HuH-7.5 (cell line): Measurements from ENCODE around the gene PNPLA2.

Experiments used
- DNase-seq: peaks from one replicate; pipeline ENCODE4 v3.0.0; 2011; ENCODE audit warnings: low spot score

PNPLA2 gene, protein sequence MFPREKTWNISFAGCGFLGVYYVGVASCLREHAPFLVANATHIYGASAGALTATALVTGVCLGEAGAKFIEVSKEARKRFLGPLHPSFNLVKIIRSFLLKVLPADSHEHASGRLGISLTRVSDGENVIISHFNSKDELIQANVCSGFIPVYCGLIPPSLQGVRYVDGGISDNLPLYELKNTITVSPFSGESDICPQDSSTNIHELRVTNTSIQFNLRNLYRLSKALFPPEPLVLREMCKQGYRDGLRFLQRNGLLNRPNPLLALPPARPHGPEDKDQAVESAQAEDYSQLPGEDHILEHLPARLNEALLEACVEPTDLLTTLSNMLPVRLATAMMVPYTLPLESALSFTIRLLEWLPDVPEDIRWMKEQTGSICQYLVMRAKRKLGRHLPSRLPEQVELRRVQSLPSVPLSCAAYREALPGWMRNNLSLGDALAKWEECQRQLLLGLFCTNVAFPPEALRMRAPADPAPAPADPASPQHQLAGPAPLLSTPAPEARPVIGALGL

DNA sequence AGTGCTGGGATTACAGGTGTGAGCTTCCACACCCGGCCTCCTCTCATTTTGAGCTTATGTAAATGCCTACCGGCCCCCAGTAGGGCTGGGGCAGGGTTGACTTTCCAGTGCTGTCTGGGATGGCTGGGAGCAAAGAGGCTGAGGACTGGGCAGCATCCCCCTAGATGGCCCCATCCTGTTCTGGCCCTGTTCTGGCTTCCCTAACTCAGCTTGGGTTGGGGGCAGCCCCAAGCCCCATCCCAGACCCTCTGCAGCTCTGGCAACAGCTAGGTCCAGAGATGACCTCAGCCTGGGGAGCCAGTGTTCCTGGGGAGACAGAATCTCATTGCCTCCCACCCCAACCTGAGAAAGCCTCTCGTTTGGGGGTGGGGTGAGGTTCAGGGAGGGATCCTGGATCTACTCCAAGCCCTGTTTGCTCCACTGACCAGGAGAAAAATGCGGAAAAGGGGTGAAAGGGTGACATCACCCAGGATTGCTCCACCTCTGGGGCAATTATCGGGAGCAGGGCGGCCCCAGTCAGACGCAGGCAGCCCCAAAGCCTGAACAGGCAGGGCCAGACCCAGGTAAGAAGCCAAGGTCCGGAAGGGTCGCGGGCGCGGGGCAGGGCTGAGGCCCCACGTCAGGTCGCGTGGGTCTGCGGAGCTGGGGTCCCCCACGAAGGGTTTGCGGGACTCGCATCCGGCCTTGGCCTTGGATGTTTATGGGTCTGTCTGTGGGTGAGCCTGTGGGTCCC is at the start of gene PNPLA2:
Gene PNPLA2 (plus strand): TSS at position 519 of the 733 bp plus-strand sequence. CDS start 805 bp downstream, outside the sequence.
- DNase-seq: peak; percentile 41

DNA sequence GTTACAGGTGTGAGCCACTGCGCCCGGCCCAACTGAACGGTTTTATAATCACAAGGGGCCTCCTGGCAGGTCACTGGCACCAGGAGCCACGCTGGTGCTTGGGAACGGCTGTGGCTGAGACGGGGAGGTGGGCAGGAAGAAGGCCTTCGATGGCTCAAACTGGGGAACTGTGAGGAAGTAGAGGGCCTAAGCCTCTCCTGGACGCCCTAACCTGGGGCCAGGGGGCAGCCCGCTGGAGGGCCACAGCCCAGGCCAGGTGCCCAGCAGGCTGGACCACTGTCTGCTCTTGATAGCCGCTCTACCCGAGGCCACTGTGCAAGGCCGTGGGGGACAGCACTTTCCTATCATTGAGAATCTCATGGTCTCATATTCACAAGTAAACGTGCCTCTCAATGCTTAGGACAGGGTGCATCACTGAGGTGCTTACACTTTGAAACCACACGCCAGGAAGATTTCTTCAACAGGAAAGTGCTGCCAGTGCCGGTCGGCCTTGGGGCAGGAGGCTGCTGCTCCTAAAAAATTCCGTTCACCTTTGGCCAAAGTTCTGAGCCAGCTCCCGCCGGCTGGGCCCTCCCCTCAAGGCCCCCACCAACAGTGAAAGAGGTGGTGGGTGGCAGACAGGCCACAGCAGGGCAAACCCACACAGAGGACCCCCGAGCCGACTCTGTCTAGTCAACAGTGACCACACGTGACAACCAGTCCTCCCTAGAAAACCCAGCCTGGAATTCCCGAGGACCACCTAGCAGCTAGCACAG is 48.6 kb upstream of the PNPLA2 start:
- no peak for DNase-seq

DNA sequence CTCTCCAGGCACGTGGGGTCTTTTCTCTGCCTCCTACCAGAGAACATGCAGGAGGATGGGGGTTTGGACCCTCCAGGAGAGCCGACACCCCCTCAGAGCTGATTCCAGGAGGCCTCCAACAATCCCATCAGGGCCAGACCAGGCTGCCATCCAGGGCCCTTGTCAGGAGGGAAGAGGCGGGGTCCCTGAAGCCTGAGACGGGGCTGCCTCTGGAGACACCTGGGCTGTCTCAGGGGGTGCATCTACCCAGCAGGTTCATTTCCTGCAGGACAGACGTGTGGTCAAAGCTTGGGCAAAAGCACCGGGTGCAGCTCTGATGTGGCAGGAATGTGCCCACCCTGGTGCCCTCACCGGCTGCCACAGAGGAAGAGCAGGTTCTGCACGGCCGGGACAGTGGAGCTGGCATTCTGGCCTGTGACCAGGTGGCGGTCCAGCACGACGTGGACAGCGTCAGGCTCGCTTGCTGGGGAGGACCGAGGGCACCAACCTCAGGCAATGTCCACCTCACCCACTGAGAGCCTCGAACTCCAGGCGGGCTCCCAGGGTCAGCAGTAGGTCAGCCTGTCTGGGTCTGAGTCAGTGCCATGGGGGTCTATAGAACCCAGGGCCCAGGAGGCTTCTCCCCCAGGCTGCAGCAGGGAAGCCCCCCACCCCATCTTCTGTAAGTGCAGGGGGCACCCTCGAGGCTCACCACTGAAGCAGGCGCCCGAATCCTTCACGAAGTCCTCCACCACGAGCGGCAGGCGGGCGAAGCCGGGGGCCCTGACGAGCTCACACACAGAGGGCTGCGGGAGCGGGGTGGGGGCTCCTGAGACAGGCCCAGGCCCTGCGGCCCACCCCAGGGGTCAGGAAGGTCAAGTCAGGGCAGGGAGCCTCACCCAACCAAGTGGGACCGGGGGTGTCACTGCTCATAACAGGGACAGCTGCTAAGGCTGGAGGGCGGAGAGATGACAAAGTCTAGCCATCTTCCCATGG is 47.8 kb upstream of the PNPLA2 start:
- DNase-seq: no peak

DNA sequence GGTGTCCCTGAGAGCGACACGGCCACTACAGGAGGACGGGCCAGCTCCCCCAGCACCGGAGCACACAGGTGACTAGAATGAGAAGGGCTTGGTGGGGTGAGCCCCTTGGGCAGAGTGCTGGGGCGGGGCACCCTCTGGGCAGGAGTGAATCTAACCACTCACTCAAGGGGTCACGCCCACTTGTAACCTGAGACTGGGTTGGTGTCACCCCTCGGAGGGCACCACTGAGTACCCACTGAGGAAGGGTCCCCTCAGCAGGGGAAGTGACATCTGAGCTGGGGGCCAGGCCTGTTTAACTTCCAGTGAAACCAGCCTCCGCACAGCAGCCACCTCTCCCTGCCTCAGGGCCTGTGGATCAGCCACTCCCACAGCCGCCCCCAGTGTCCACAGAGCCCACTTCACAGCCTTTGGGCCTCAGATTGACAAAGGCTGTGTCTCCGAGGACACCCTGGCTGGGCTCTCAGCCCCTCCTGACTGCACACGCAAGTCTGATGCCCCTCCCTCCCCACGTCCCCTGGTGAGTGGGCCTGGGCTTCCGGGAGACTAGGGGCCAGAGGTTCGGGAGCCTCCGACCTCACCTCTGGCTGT is 47.0 kb upstream of the PNPLA2 start:
- no peak for DNase-seq

DNA sequence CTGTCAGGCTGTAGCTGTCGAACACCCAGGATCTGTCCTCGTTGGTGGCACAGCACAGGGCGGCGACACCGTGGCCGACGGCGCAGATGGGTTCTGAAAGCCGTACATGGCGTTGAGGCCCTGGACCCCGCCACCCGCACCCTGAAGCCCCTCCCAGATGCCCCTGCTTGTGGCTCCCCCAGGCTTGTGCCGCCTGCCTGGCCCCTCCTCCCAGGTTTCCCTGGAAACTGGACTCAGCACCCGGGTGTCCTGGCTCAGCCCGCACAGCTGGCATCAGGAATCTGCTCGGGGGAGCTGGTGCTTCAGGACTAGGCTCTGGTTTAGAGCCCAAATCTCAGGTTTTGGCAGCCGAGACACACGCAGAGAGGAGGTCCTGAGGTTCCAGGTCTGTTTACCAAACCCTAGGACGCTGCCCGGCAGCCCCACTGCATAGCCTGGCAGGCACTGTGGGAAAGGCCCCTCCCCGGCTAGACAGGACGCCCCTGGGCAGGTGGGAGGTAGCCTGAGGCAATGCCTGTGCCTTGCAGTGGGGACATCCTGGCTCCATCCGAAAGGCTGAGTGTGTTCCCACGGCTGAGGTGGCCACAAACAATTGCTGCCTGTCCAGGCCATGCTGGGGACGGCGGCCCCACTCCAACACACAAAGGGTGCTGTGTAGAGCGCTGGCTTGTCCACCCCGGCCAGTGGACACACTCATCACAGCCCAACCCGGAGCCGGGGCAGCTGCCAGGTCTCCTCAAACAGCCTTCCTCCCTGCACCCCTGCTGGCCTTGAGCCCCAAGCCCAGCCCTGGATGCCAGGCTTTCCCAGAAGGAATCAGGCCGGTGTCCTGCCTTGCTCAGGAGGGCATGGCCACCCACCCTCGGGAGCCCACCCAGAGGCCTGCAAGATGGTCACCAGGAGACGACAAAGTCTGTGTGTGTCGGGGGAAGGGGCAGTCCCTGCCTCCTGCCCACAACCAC is 46.0 kb upstream of the PNPLA2 start:
- DNase-seq: no peak

DNA sequence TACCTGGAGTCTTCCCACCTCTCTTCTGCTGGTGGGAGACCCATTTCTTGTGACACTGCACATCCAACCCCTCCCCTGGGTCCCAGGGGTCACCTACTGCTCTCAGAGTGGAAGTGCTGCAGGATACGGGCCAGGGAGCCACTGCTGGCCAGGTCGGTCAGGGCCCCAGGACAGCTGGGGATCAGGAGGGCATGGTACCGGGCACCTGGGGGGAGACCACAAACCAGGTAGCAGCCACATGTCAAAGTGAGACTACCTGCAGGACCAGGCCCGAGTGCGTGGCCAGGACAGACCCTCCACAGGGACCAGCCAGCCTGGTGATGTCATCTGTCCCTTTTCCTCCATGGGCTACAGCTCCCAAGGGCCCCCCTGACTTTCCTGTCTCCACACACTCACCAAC is 45.3 kb upstream of the PNPLA2 start:
- DNase-seq: no peak

DNA sequence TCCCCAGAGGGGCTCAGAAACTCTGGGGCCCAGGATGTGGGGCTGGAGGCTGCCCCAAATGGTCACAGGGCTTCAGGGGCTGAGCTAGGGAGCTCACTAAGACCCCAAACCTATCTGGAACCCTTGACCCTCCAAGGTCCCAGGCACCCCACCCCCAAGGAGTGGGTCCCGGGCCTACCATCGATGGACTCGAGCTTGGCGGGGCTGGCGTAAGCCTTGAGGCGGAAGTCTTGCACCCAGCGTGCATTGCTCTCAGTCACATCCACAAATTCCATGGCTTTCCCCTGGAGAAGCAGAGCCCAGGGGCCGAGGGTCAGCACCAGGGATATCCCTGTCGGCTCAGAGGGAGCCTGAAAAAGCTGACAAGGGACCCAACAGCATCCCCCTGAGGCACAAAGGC is 44.9 kb upstream of the PNPLA2 start:
- DNase-seq: no peak

DNA sequence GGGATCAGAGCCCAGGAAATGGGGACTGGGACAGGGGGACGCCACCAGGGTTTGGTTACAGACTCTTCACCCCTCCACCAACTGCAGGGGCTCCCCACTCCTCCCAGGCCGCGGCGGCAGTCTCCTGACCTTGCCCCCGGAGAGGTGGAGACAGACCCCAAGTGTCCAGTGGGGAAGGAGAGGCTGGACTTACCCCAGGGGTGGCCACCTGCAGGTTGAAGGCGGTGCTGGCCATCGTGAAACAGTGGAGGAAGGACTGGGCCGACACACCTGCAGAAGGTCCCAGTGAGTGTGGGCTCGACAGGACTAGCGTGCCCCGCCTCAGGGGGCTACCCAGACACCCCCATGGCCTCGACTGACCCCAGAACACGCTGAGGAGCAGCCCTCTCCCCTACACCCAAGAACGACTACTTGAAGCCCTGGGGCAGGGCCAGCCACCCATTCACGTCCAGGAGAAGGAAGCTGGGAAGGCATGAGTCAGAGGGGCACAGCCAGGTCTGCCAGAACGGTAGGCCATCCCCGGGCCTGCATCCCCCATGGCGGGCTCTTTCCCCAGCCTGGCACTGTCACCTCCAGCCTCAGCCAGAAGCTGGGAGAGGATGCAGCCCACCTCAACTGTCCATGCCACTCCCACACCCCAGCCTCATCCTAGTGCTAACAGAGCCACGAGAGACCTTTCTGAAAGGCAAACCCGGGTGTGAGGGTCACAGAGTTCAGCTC is 43.7 kb upstream of the PNPLA2 start:
- no peak for DNase-seq

DNA sequence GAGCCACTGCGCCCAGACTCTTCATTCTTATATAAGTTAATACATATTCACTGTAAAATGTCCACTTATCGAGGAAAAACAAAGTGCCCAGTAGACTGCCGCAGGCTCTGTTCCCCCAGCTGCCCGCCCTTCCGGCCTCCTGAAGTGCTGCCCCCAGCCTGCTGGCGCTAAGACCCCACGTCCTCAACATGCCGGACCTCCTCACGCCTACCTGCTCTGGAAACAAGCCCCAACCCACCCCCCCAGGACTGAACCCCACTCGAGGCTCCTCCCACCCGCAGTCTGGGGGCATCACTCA is 42.5 kb upstream of the PNPLA2 start:
- DNase-seq: no peak

DNA sequence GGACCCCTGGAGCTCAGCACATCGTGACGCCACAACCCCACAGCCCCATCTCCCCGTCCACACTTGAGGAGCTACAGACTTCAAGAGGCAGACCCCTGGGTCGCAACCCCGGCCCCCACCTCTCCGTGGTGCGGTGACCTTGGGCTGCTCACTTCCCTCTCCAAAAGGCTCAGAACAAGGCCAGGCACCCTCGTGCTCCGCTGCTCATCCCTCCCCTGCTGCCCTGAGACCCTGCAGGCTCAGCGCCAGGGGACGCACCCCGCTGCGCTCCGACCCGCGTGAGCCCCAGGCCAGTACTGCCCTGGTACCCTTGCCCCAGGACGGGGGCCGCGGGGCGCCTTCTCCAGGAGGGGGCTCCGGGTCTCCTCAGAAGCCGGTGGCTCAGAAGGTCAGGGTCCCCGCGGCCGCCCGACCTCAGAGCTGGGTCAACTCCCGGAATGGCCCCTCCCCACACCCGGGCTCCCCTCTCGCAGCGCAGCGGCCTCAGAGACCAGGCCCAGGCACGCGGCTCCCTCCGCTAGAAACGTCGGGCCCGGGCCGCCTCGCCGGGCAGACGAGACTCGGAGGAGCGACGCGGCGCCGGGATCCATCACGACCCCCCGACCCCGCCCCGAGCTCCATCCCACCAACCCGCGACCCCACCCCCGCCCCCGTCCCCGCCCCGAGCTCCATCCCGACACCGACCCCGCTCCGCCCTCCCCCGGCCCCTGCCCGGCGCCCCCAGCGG is 42.0 kb upstream of the PNPLA2 start:
- DNase-seq: peak; percentile 86

DNA sequence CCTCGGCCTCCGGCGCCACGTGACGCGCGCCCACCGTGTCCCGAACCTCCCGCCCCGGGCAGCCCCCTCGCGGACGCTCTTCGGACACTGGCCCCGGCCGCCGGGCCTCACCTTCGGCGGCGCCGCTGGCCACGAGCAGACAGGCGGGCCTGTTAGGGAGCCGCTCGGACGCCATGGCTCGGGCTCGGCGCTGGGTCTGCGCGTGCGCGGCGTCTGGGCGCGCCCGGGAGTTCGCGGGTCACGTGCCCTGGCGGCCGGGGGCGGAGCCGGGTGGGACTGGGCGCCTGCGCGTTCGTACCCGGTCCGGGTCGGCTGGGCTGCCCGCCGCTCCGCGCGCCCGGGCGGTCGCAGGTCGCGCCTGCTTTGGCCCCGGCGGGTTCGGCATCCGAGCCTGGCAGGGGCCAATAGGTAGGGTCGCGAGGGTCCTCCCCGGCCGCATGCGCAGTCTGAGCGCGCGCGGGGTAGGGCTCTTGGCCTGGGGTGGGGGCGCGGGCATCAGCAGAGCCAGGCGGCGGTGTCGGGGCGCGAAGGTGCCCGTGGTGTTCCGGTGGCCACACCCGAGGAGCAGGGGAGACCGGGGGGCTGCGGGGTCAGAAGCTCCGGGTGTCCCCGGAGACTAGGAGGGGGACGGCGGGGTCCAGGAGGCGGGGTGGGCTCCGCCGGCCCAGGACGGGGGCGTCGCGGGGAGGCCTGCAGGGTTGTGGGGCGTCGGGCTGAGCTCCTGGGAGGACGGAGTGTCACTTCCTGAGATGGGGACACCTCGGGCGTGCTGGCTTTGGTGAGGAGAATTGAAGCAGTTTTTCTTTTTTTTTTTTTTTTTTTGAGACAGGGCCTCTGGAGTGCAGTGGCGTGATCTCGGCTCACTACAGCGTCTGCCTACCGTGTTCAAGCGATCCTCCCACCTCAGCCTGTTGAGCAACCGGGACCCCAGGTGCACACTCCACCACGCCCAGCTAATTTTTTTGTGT is 41.1 kb upstream of the PNPLA2 start, which contains the start of gene GATD1:
Gene GATD1 (minus strand): TSS at position 200 of the 968 bp plus-strand sequence. CDS start 25 bp downstream, at position 175.
- peak; percentile 99 for DNase-seq

DNA sequence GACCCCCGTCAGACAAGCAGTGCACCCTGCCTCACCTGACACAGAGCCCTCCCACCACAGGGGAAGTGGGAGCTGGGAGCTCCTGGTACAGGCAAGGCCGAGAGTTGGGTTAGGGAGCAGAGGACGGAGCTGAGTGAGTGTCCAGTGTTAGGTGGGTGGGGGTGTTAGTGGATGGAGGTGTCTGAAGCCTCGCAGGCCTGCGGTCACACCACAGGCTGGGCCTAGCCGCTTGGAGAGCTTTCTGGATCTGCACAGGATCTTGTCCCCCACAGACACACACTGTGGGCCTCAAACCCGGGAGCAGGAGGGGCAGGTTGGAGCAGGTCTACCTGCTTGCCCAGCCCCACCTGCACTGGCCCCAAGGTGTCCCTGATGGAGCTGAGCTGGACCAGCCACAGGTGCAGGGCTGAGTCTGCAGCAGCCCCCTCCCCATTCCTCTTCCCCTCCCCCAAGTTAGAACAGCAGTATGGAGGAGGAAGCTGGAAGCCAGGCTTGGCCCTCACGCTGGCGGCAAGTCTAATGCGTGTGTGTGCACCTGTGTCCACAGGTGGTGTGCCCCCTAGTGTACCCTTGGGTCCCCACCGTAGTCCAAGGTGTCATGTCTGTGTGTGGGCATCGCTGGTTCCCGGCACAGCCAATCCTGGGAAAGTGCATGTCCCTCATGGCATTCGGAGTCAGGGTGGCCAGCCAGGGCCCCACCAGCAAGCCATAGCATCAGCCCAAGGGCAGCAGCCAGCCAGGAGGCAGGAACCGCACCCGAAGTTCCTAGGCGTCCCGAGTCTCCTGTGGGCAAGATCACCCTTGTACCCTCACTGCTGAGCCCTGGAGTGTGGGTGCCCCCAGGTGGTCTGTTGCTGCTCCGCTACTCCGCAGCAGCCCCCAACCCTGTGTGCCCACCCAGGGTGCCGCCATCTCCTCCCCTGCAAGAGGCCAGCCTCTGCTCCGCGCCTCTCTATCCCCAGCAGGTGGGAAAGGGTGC is 39.4 kb upstream of the PNPLA2 start:
- DNase-seq: no peak

DNA sequence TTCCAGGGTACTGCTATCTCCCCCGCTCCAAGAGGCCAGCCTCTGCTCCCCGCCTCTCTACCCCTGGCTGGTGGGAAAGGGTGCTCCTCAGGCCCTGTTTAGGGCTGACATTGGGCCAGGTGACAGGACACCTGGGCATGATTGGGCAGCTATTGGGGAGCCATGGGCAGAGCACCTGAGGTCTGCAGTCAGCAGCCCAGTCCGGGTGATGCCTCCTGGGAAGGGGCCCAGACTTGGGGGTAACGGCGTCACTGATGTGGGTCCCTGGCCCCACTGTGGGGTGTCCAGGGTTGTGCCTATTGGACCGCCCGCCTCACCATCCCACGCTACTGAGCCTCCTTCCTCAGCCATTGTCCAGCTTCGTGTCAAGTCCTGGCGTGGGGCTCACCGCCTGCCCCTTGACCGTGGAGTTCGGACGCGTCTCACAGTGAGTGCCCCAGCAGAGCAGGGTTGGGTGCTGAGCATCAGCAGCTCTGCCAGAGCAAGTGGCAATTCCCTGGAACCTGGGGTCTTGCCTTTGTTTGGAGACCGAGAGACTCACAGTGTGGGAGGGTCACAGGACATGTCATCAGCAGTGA is 38.7 kb upstream of the PNPLA2 start:
- no peak for DNase-seq

DNA sequence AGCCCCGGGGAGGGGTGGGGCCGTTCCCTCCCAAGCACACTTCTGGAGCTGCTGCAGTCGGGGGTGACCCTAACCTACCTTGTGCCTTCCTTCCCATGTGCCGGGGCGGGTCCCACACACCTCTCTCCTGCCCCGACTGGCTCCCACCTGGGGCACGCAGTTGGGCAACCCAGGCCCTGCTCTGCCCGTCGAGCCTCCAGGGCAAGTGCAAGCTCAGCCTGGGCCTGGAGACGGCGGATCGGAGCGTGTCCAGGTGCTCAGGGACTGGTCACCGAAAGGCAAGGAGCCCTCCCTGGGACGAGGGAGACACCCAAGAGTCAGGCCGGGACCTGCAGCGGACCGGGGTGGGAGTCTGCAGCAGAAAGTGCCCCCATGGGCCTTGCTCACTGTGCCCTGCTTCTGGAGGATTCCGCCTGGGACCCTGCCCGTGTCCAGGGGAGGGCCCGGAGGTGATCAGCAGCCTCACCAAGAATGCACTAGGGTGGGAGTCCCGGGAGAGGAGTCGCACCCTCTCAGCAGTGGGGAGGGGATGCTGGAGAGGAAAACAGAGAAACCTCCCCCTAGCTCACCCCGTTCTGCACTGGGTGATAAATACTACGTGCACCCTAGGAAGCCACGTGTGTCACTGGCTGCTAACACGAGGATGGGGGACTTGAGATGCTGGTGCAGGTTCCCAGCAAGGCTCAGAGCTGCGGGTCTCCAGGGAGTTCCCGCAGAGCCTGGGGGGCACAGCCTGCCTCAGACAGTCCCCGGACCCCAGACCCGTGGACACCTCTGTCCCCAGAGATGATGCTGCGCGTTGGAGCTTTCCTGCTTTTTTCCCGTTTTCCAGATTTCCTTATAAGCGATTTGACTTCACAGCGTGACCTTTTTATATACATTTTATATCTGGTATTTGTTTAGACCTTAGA is 36.2 kb upstream of the PNPLA2 start:
- DNase-seq: no peak
